ENCODE data around the gene GANAB. TPM values are rescaled to one million over a fixed set of nuclear protein-coding genes. Genes with fewer than 3 reads are reported as not detected.

The GANAB gene
- total and polyA plus RNA-seq, 4 donors = 45.2 to 209 (median 148) TPM

DNA sequence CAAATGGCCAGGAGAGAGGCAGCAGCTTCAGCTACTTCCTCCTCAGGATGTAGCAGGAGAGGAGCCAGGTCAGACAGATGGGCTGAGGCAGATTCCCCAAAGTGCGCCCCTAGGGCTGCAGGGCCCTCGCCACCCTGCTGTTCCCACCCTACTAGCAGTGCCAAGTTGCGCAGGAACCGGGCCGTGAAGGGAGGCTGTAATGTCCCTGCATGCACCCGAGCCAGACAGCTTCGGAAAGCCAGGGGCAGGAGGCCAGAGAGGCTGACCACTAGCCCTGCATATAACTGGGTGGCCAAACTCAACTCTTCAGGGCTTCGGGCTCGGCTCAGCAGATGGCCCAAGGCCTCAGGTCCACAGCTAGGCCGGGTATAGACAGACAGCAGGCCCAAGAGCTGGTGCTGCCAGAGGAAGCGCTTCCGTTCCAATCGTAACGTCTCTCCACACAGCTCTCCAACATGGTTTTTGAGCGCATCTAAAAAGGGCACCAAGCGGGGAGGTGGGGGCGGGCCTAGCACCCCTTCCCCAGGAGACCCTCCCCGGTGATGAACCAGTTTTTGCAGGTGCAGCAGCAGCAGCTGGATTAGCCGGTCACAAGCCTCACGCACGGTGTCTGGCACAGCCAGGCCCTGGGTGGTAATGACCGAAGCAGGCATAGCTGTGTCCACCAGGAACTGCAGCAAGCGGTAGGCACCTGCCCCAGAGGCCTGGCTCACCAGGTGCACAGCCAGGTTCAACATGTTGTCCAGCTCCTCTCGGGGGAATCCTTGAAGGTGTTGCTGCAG is 2.0 kb upstream of the GANAB start (continued):
- TF ChIP-seq, protein P1, sequence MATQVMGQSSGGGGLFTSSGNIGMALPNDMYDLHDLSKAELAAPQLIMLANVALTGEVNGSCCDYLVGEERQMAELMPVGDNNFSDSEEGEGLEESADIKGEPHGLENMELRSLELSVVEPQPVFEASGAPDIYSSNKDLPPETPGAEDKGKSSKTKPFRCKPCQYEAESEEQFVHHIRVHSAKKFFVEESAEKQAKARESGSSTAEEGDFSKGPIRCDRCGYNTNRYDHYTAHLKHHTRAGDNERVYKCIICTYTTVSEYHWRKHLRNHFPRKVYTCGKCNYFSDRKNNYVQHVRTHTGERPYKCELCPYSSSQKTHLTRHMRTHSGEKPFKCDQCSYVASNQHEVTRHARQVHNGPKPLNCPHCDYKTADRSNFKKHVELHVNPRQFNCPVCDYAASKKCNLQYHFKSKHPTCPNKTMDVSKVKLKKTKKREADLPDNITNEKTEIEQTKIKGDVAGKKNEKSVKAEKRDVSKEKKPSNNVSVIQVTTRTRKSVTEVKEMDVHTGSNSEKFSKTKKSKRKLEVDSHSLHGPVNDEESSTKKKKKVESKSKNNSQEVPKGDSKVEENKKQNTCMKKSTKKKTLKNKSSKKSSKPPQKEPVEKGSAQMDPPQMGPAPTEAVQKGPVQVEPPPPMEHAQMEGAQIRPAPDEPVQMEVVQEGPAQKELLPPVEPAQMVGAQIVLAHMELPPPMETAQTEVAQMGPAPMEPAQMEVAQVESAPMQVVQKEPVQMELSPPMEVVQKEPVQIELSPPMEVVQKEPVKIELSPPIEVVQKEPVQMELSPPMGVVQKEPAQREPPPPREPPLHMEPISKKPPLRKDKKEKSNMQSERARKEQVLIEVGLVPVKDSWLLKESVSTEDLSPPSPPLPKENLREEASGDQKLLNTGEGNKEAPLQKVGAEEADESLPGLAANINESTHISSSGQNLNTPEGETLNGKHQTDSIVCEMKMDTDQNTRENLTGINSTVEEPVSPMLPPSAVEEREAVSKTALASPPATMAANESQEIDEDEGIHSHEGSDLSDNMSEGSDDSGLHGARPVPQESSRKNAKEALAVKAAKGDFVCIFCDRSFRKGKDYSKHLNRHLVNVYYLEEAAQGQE (IDR thresholded peaks at IDR 0.05) = no peak
- no peak for TF ChIP-seq SP1 (IDR thresholded peaks at IDR 0.05)
- no peak for TF ChIP-seq NR2F2 (IDR thresholded peaks at IDR 0.05)

DNA sequence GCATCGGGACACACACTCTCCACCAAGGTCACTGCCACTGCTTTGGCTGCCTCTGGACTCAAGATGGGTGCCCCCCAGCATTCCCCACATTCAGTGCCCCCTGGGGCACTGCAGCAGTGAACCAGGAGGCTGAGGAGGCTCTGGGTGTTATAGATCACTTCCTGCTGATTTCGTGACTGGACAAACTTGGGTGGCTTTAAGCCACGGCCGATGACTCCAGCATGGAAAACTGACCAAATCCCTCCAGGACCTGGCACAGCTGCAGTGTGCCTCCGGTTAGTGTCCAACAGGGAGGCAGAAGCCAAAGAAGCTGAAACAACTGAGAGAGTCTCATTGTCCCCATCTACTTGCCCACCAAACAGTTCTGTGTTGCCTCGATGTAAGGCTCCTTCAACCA is 1.2 kb upstream of the GANAB start:
- Histone ChIP-seq H3K9me3 (ENCODE audit: control insufficient read depth in 4 of 4, low read length in 3 of 4) (no peaks in the 10 kb centered on the region), H3K9ac (ENCODE audit: low read depth in 1 of 2, low read length in 2 of 2) (no peak overlapping the region), H3K4me3 (ENCODE audit: low read depth in 1 of 3, low read length in 3 of 3) (no peak overlapping the region), H3K27ac (ENCODE audit: low read depth in 1 of 2, low read length in 2 of 2) (peak overlapping the region in 1 of 2 donors; percentile 64), H3K4me1 (ENCODE audit: control insufficient read depth in 4 of 4, insufficient read depth in 4 of 4, low read length in 3 of 4) (peaks cover 6 to 42% (median 37%) of the 10 kb centered on the region in 4 donors), H3K27me3 (ENCODE audit: control insufficient read depth in 4 of 4, insufficient read depth in 4 of 4, low read length in 3 of 4) (no peaks in the 10 kb centered on the region), H3K36me3 (ENCODE audit: control insufficient read depth in 4 of 4, insufficient read depth in 3 of 4, low read depth in 1 of 4, low read length in 3 of 4) (peaks cover 0 to 14% (median 6%) of the 10 kb centered on the region in 4 donors)
- WGBS = 72% methylated on average over 6 of the region's 6 CpGs
- DNase-seq (ENCODE audit: low spot score) = no peak
- TF ChIP-seq SP1 (IDR thresholded peaks at IDR 0.05) (no peak), NR2F2 (IDR thresholded peaks at IDR 0.05) (no peak), HNF4G (IDR thresholded peaks at IDR 0.05) (no peak), TAF1 (conservative IDR thresholded peaks at IDR 0.05) (no peak), EGR1 (IDR thresholded peaks at IDR 0.05; ENCODE audit: low read depth in 2 of 2) (no peak), HNF4A (conservative IDR thresholded peaks at IDR 0.05) (no peak), FOXA1 (IDR thresholded peaks at IDR 0.05) (no peak), GABPA (IDR thresholded peaks at IDR 0.05 in 1 of 2, conservative IDR thresholded peaks at IDR 0.05 in 1 of 2) (no peak), YY1 (IDR thresholded peaks at IDR 0.05) (no peak)
- TF ChIP-seq, protein P2, sequence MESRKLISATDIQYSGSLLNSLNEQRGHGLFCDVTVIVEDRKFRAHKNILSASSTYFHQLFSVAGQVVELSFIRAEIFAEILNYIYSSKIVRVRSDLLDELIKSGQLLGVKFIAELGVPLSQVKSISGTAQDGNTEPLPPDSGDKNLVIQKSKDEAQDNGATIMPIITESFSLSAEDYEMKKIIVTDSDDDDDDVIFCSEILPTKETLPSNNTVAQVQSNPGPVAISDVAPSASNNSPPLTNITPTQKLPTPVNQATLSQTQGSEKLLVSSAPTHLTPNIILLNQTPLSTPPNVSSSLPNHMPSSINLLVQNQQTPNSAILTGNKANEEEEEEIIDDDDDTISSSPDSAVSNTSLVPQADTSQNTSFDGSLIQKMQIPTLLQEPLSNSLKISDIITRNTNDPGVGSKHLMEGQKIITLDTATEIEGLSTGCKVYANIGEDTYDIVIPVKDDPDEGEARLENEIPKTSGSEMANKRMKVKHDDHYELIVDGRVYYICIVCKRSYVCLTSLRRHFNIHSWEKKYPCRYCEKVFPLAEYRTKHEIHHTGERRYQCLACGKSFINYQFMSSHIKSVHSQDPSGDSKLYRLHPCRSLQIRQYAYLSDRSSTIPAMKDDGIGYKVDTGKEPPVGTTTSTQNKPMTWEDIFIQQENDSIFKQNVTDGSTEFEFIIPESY (IDR thresholded peaks at IDR 0.05) = no peak
- TF ChIP-seq, protein P3, sequence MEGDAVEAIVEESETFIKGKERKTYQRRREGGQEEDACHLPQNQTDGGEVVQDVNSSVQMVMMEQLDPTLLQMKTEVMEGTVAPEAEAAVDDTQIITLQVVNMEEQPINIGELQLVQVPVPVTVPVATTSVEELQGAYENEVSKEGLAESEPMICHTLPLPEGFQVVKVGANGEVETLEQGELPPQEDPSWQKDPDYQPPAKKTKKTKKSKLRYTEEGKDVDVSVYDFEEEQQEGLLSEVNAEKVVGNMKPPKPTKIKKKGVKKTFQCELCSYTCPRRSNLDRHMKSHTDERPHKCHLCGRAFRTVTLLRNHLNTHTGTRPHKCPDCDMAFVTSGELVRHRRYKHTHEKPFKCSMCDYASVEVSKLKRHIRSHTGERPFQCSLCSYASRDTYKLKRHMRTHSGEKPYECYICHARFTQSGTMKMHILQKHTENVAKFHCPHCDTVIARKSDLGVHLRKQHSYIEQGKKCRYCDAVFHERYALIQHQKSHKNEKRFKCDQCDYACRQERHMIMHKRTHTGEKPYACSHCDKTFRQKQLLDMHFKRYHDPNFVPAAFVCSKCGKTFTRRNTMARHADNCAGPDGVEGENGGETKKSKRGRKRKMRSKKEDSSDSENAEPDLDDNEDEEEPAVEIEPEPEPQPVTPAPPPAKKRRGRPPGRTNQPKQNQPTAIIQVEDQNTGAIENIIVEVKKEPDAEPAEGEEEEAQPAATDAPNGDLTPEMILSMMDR (IDR thresholded peaks at IDR 0.05; ENCODE audit: low read depth, low read length, missing input control) = no peak
- TF ChIP-seq, protein P4, sequence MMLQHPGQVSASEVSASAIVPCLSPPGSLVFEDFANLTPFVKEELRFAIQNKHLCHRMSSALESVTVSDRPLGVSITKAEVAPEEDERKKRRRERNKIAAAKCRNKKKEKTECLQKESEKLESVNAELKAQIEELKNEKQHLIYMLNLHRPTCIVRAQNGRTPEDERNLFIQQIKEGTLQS (IDR thresholded peaks at IDR 0.05) = no peak
- TF ChIP-seq, protein P5, sequence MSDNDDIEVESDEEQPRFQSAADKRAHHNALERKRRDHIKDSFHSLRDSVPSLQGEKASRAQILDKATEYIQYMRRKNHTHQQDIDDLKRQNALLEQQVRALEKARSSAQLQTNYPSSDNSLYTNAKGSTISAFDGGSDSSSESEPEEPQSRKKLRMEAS (IDR thresholded peaks at IDR 0.05) = no peak
